GM12878 (cell line): Measurements from ENCODE around the gene SHB. TPM values are rescaled to one million over a fixed set of nuclear protein-coding genes. Genes with fewer than 3 reads are reported as not detected.
A peak's percentile ranks its signal among the peaks of the same experiment; 100 is the strongest.

Experiments used
- ATAC-seq: fragments of 200-7000 bp; cut with Tn5 transposase; 3 replicates; pipeline ENCODE4 v1.9.1; 2020; ENCODE audit warnings: mild to moderate bottlenecking, moderate library complexity
- BruUV-seq: library from RNA; stranded (reverse); fragments of 400-500 nt; replicated peaks from 2 replicates; lab custom pipeline; 2021; lab: Mats Ljungman, UMichigan
- CTCF ChIA-PET: fragments of 300-600 bp; sonication (Branson Sonifier 250); formaldehyde crosslinking; extraction: SDS; loops from one replicate; lab custom pipeline; 2021; ENCODE audit warnings: inconsistent platforms; lab: Yijun Ruan, JAX
- POLR2A ChIA-PET: fragments of 350-600 bp; formaldehyde crosslinking; extraction: SDS; loops from one replicate; lab custom pipeline; 2021; ENCODE audit warnings: inconsistent platforms; lab: Charles Lee
- RAD21 ChIA-PET: fragments of 300-600 bp; sonication (Branson Sonifier 250); formaldehyde crosslinking; loops from one replicate; lab custom pipeline; 2023; ENCODE audit warnings: antibody characterized with exemption; ENCODE audit not compliant: unreplicated experiment; lab: Charles Lee
- SMC1A ChIA-PET: fragments of 300-600 bp; sonication (Branson Sonifier 250); formaldehyde crosslinking; loops from one replicate; lab custom pipeline; 2023; ENCODE audit not compliant: unreplicated experiment, uncharacterized antibody; lab: Charles Lee
- DNase-seq: peaks from one replicate; pipeline ENCODE4 v3.0.0-alpha.2; 2011; ENCODE audit warnings: low read depth, low spot score
- FAIRE-seq: peaks from 3 replicates; lab custom pipeline; 2011; peaks lifted over from hg19 to GRCh38; lab: Jason Lieb, UNC
- H2AFZ ChIP-seq: 2 replicates; pipeline ENCODE4 v1.6.0; 2011; ENCODE audit warnings: low read depth, low read length, control low read depth; ENCODE audit not compliant: control insufficient read depth
- H3K27ac ChIP-seq: 2 replicates; pipeline ENCODE4 v1.5.1; 2011; ENCODE audit warnings: control low read depth; ENCODE audit not compliant: control insufficient read depth, insufficient read depth
- H3K27me3 ChIP-seq, 2 experiments: replicated peaks in 1 of 2; 2 replicates each; pipeline versions ENCODE4 v1.6.0 to v1.6.1; 2011; ENCODE audit warnings: low read length in 1 of 2; ENCODE audit not compliant: control insufficient read depth in 2 of 2, insufficient read depth in 2 of 2
- H3K36me3 ChIP-seq, 2 experiments: 2 replicates each; pipeline ENCODE4 v1.5.1; 2011; ENCODE audit warnings: low read length in 1 of 2; ENCODE audit not compliant: control insufficient read depth in 2 of 2, insufficient read depth in 2 of 2
- H3K4me1 ChIP-seq: 2 replicates; pipeline ENCODE4 v1.6.1; 2011; ENCODE audit warnings: mild to moderate bottlenecking, low read length, moderate library complexity, mixed read lengths; ENCODE audit not compliant: control insufficient read depth, insufficient read depth
- H3K4me2 ChIP-seq: 2 replicates; pipeline ENCODE4 v1.6.0; 2011; ENCODE audit warnings: control low read depth; ENCODE audit not compliant: control insufficient read depth, insufficient read depth
- H3K4me3 ChIP-seq: fragments of 200-600 bp; sonication (generic); 2 replicates; pipeline ENCODE4 v1.5.1; 2016
- H3K79me2 ChIP-seq: 2 replicates; pipeline ENCODE4 v1.6.0; 2011; ENCODE audit warnings: low read length; ENCODE audit not compliant: control insufficient read depth, insufficient read depth
- H3K9ac ChIP-seq: 2 replicates; pipeline ENCODE4 v1.8.0; 2011; ENCODE audit warnings: low read length, control low read depth, mixed read lengths; ENCODE audit not compliant: control insufficient read depth, insufficient read depth
- H3K9me3 ChIP-seq: replicated peaks from 3 replicates; pipeline ENCODE4 v1.5.1; 2011; ENCODE audit warnings: mild to moderate bottlenecking, low read length; ENCODE audit not compliant: control insufficient read depth, insufficient read depth
- H4K20me1 ChIP-seq: 2 replicates; pipeline ENCODE4 v1.6.0; 2011; ENCODE audit not compliant: control insufficient read depth, insufficient read depth
- BCL11A ChIP-seq: IDR thresholded peaks from 2 replicates; pipeline ENCODE4 v1.6.1; 2011; ENCODE audit warnings: low read depth, low read length
- GABPA ChIP-seq: IDR thresholded peaks from 2 replicates; pipeline ENCODE4 v1.6.1; 2014; ENCODE audit warnings: antibody characterized with exemption, low read depth, mild to moderate bottlenecking, inconsistent platforms
- NFIC ChIP-seq: IDR thresholded peaks from 2 replicates; pipeline ENCODE4 v1.6.1; 2012; ENCODE audit warnings: low read depth, mild to moderate bottlenecking, inconsistent platforms, low read length, moderate library complexity
- PAX8 ChIP-seq: fragments of 450-650 bp; IDR thresholded peaks from 2 replicates; pipeline ENCODE4 v1.6.1; 2017; ENCODE audit warnings: mild to moderate bottlenecking, moderate library complexity
- RB1 ChIP-seq: fragments of 450-650 bp; formaldehyde crosslinking; IDR thresholded peaks from 2 replicates; pipeline ENCODE4 v1.6.1; 2017; ENCODE audit warnings: mild to moderate bottlenecking, borderline replicate concordance
- SMARCA5 ChIP-seq: fragments of 450-650 bp; IDR thresholded peaks from 2 replicates; pipeline ENCODE4 v1.6.1; 2017; ENCODE audit warnings: mild to moderate bottlenecking
- ZNF24 ChIP-seq: fragments of 450-650 bp; IDR thresholded peaks from 2 replicates; pipeline ENCODE4 v1.6.1; 2017; ENCODE audit warnings: antibody characterized with exemption, mild to moderate bottlenecking
- ZNF384 ChIP-seq: IDR thresholded peaks from 2 replicates; pipeline ENCODE4 v1.6.1; 2012; ENCODE audit warnings: low read depth, mild to moderate bottlenecking, low read length, improper control_type of control experiment, borderline replicate concordance
- WGBS: methylation state at CpG from one replicate; pipeline ENCODE4 v1.1.6; 2016; ENCODE audit warnings: low lambda C conversion rate; ENCODE audit not compliant: insufficient replicate concordance, insufficient coverage; ENCODE audit errors: missing lambda C conversion rate; 5-methylcytosine and 5-hydroxymethylcytosine counted together
- in situ Hi-C: fragments of 300-500 bp; cut with MboI; formaldehyde crosslinking; loops from 9 replicates; pipeline ENCODE4 v1.14.3; 2018; ENCODE audit warnings: mixed read lengths
- intact Hi-C: fragments of 100-400 bp; cut with micrococcal nuclease; formaldehyde crosslinking; loops from one replicate; pipeline ENCODE4 v1.14.2; 2022; ENCODE audit not compliant: unreplicated experiment
- polyA plus RNA-seq, 11 experiments: library from polyadenylated mRNA; depleted of rRNA in 4 of 11; unstranded in 6 of 11; stranded (reverse) in 5 of 11; fragments of >200 nt; fragmentation: Nextera tagmentation in 4 of 11; fragmentation: Illumina TruSeq in 1 of 11; extraction: Ambion mirVana in 4 of 11; extraction: Trizol in 1 of 11; gene quantifications; 1 replicate in 1 of 11; 2 replicates in 10 of 11; pipeline versions ENCODE4 v1.2.1 to v1.2.3, GENCODE V29; 2011 to 2016; ENCODE audit warnings: inconsistent platforms in 2 of 11, missing spikeins in 2 of 11, low read depth in 1 of 11
- total RNA-seq, 4 experiments: library from RNA; depleted of rRNA in 3 of 4; stranded (reverse); fragments of >200 nt in 3 of 4; fragmentation: Illumina TruSeq in 1 of 4; extraction: Trizol in 1 of 4; gene quantifications; 2 replicates each; pipeline versions ENCODE4 v1.2.1 to v1.2.3, GENCODE V29; 2013 to 2021
- TF ChIP-seq, protein P1 (sequence below): fragments of 450-650 bp; IDR thresholded peaks from 2 replicates; pipeline ENCODE4 v1.6.1; 2017; ENCODE audit warnings: mild to moderate bottlenecking, moderate library complexity

The SHB gene
- total and polyA plus RNA-seq, 10 of the 15 experiments (the other 5 are each of a cell fraction or from before 2014, with no cell fraction given), result 0.29 to 6.2 (median 1.3) TPM

DNA sequence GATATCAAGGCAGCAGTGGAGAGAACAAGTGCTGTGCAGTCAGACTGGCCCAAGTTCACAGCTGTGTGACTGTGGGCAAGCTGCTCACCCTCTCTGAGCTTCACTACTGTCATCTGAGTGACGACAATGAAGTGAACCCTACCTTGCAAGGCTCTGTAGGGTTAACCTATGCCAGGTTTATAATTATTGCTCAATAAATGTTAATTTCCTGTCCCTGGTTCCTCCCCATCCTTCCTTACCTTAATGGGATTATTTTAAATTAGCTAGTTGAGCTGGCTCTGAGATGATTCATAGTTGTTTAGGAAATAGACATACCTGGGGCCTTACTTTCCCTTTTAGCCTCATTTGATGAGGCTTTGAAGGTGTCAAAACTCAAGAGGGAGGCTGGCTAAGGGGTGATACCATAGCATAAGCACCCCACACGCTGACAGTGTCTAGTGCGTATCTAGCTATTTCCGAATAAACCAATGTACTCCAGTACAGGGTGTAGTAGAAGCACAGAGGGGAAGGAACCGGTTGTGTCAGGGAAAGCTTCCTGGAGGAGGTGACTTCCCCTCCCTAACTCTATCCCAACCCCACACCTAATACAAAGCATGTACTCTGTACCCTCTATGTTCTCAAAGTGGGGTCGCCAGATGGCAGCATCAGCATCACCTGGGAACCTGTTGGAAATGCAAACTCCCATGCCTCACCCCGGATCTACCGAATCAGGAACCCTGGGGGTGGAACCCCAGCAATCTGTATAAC lies 101.8 kb downstream of the SHB start:
- SMC1A ChIA-PET, result interaction anchor here (0.8 to 2.9 kb wide), 6 partner anchors 11 to 95 kb away, joined by 3 to 9 read pairs (median 4); no protein-coding TSS in a partner anchor
- RAD21 ChIA-PET, result interaction anchor here (0.8 to 1.4 kb wide), 3 partner anchors 11 to 56 kb away, joined by 3 to 4 read pairs (median 4); no protein-coding TSS in a partner anchor
- ATAC-seq, result no peak

DNA sequence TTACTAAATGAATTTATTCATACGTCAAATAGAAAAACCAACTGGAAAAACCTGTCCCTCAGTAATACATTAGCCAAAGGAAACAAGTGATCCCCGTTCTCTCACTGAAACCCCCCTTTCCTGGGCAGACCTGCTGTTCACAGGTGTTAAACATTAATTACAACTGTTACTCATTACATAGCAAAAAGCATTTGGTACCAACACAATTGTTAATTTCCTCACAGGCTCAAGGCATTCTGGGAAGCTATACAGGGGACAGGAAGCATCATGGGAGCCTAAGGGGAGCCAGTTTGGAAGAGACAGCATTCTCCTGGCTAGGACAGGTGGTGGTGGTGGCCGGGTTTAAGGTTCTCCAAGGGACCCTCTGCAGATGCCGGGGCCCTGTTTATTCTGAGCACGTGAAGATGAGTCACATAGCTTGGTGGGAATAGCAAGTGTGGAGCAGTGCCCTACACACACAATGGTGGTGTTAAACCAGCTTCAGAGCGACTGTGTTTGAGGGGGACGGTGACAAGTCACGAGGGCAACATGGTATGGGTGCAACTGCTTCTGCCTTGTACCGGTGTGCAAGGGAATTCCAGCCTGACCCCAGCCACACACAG lies 102.5 kb downstream of the SHB start:
- FAIRE-seq, result no peak
- BruUV-seq, result no TSS peak
- H3K4me2 ChIP-seq, result no peak overlapping the region

More for the DNA sequence above, 101.8 kb downstream of the SHB start:
- FAIRE-seq (no peak), DNase-seq (no peak)
- in situ Hi-C loops, result loop anchor here (5.0 kb wide), 1 partner anchor 50 kb away; no protein-coding TSS in a partner anchor
- intact Hi-C loops, result no loop called here
- 64% methylated on average over 8 of the region's 8 CpGs for WGBS
- no peaks in the 10 kb centered on the region for H3K79me2 ChIP-seq
- H3K9ac ChIP-seq, result no peak overlapping the region
- no peaks in the 10 kb centered on the region; a peak in 1 of 4 replicates for H3K27me3 ChIP-seq
- H3K4me1 ChIP-seq, result peaks cover 3% of the 10 kb centered on the region; the same call in 1 of the 2 replicates
- H3K36me3 ChIP-seq, result no peaks in the 10 kb centered on the region
- BruUV-seq, result no TSS peak
- H4K20me1 ChIP-seq, result no peaks in the 10 kb centered on the region
- TF ChIP-seq SMARCA5, result 0 out of 2 replicates have a peak, but pooled peaks have one; percentile 59
- no peak for TF ChIP-seq BCL11A
- ChIA-PET POLR2A (interaction anchor here (1.7 kb wide), 2 partner anchors 26 to 65 kb away, joined by 3 to 4 read pairs; no protein-coding TSS in a partner anchor), CTCF (interaction anchor here (0.7 to 2.3 kb wide), 8 partner anchors 12 to 121 kb away, joined by 3 to 7 read pairs (median 4); no protein-coding TSS in a partner anchor)
- H3K9me3 ChIP-seq, result no peaks in the 10 kb centered on the region
- no peak overlapping the region for H2AFZ ChIP-seq
- H3K27ac ChIP-seq, result no peak overlapping the region
- no peak overlapping the region for H3K4me2 ChIP-seq
- H3K4me3 ChIP-seq, result no peak overlapping the region

More for the DNA sequence above, 102.5 kb downstream of the SHB start:
- H3K9me3 ChIP-seq, result no peaks in the 10 kb centered on the region
- H3K27me3 ChIP-seq, result no peaks in the 10 kb centered on the region; a peak in 1 of 4 replicates
- in situ Hi-C loops (loop anchor here (5.0 kb wide), 1 partner anchor 49 kb away; no protein-coding TSS in a partner anchor), intact Hi-C loops (no loop called here)
- no peaks in the 10 kb centered on the region for H4K20me1 ChIP-seq
- no peak overlapping the region for H3K4me3 ChIP-seq
- H3K36me3 ChIP-seq, result no peaks in the 10 kb centered on the region
- ChIA-PET CTCF (interaction anchor here (0.7 to 2.3 kb wide), 10 partner anchors 12 to 397 kb away, joined by 3 to 7 read pairs (median 4); no protein-coding TSS in a partner anchor), SMC1A (interaction anchor here (0.8 to 2.9 kb wide), 9 partner anchors 11 to 96 kb away, joined by 3 to 9 read pairs (median 5); no protein-coding TSS in a partner anchor), RAD21 (interaction anchor here (1.0 to 1.4 kb wide), 2 partner anchors 53 to 55 kb away, joined by 3 to 4 read pairs; no protein-coding TSS in a partner anchor), POLR2A (interaction anchor here (1.7 kb wide), 2 partner anchors 27 to 65 kb away, joined by 3 to 4 read pairs; no protein-coding TSS in a partner anchor)
- peaks cover 3% of the 10 kb centered on the region; the same call in 1 of the 2 replicates for H3K4me1 ChIP-seq
- ATAC-seq (peak; percentile 30), DNase-seq (no peak)
- H2AFZ ChIP-seq, result no peak overlapping the region
- WGBS, result 46% methylated on average over 9 of the region's 9 CpGs
- H3K9ac ChIP-seq, result no peak overlapping the region
- TF ChIP-seq PAX8 (no peak), NFIC (no peak), ZNF24 (no peak), ZNF384 (no peak), GABPA (no peak), RB1 (no peak)
- TF ChIP-seq, protein P1, sequence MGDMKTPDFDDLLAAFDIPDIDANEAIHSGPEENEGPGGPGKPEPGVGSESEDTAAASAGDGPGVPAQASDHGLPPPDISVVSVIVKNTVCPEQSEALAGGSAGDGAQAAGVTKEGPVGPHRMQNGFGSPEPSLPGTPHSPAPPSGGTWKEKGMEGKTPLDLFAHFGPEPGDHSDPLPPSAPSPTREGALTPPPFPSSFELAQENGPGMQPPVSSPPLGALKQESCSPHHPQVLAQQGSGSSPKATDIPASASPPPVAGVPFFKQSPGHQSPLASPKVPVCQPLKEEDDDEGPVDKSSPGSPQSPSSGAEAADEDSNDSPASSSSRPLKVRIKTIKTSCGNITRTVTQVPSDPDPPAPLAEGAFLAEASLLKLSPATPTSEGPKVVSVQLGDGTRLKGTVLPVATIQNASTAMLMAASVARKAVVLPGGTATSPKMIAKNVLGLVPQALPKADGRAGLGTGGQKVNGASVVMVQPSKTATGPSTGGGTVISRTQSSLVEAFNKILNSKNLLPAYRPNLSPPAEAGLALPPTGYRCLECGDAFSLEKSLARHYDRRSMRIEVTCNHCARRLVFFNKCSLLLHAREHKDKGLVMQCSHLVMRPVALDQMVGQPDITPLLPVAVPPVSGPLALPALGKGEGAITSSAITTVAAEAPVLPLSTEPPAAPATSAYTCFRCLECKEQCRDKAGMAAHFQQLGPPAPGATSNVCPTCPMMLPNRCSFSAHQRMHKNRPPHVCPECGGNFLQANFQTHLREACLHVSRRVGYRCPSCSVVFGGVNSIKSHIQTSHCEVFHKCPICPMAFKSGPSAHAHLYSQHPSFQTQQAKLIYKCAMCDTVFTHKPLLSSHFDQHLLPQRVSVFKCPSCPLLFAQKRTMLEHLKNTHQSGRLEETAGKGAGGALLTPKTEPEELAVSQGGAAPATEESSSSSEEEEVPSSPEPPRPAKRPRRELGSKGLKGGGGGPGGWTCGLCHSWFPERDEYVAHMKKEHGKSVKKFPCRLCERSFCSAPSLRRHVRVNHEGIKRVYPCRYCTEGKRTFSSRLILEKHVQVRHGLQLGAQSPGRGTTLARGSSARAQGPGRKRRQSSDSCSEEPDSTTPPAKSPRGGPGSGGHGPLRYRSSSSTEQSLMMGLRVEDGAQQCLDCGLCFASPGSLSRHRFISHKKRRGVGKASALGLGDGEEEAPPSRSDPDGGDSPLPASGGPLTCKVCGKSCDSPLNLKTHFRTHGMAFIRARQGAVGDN, result peak; percentile 86
- H3K79me2 ChIP-seq, result no peaks in the 10 kb centered on the region
- no peak overlapping the region for H3K27ac ChIP-seq
